Measurements from ENCODE around the gene PPT2. TPM values are rescaled to one million over a fixed set of nuclear protein-coding genes. Genes with fewer than 3 reads are reported as not detected.

The PPT2 gene
- total RNA-seq, 4 donors from 2014 or later = 16.5 to 44.8 (median 22.1) TPM

- TF ChIP-seq, protein P1, sequence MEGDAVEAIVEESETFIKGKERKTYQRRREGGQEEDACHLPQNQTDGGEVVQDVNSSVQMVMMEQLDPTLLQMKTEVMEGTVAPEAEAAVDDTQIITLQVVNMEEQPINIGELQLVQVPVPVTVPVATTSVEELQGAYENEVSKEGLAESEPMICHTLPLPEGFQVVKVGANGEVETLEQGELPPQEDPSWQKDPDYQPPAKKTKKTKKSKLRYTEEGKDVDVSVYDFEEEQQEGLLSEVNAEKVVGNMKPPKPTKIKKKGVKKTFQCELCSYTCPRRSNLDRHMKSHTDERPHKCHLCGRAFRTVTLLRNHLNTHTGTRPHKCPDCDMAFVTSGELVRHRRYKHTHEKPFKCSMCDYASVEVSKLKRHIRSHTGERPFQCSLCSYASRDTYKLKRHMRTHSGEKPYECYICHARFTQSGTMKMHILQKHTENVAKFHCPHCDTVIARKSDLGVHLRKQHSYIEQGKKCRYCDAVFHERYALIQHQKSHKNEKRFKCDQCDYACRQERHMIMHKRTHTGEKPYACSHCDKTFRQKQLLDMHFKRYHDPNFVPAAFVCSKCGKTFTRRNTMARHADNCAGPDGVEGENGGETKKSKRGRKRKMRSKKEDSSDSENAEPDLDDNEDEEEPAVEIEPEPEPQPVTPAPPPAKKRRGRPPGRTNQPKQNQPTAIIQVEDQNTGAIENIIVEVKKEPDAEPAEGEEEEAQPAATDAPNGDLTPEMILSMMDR (IDR thresholded peaks at IDR 0.05; ENCODE audit: low read depth) = no peak
These were observed 22.0 kb downstream of the PPT2 start, which contains the start of gene AGPAT1 for GRCh38 chr6:32175711-32176475. TSS of gene AGPAT1 (minus strand) at chr6:32176084. CDS start at chr6:32171496, 4,588 bp downstream.

GRCh38 chr6:32176476-32177182, 22.7 kb downstream of the PPT2 start:
- TF ChIP-seq, protein P1 (IDR thresholded peaks at IDR 0.05; ENCODE audit: low read depth) = no peak

GRCh38 chr6:32177183-32177787, 23.3 kb downstream of the PPT2 start:
- TF ChIP-seq, protein P1 (IDR thresholded peaks at IDR 0.05; ENCODE audit: low read depth) = no peak

GRCh38 chr6:32177788-32178546, 24.0 kb downstream of the PPT2 start, which contains the start of gene RNF5:
TSS of gene RNF5 (plus strand) at chr6:32178405. CDS start at chr6:32178512, 107 bp downstream.
- TF ChIP-seq, protein P1 (IDR thresholded peaks at IDR 0.05; ENCODE audit: low read depth) = no peak

- TF ChIP-seq, protein P1 (IDR thresholded peaks at IDR 0.05; ENCODE audit: low read depth) = no peak
These were observed 24.9 kb downstream of the PPT2 start for GRCh38 chr6:32178547-32179440.

GRCh38 chr6:32179766-32180405, 25.9 kb downstream of the PPT2 start:
- TF ChIP-seq, protein P1 (IDR thresholded peaks at IDR 0.05; ENCODE audit: low read depth) = no peak

Data from subcutaneous adipose tissue (tissue), 4 donors.